Esophagus muscularis mucosa (tissue), 4 donors: ENCODE results near the gene OR10K2. TPM values are rescaled to one million over a fixed set of nuclear protein-coding genes. Genes with fewer than 3 reads are reported as not detected.

Experiments used
- DNase-seq: peaks from one replicate; pipeline ENCODE4 v3.0.0-alpha.2; 2017; ENCODE audit errors: extremely low spot score
- H3K27ac ChIP-seq, 4 donors: fragments of 200-600 bp; sonication (generic); replicated peaks in 1 of 4; 1 replicate in 3 of 4; 2 replicates in 1 of 4; pipeline ENCODE4 v1.5.1; 2016 to 2019; ENCODE audit warnings: mild to moderate bottlenecking in 1 of 4
- H3K27me3 ChIP-seq, 4 donors: fragments of 200-600 bp; sonication (generic); one replicate each; pipeline versions ENCODE4 v1.5.1 to v1.6.0; 2016 to 2019
- H3K36me3 ChIP-seq, 4 donors: fragments of 200-600 bp; sonication (generic); one replicate each; pipeline ENCODE4 v1.5.1; 2016 to 2019
- H3K4me1 ChIP-seq, 4 donors: fragments of 200-600 bp; sonication (generic); one replicate each; pipeline ENCODE4 v1.5.1; 2016 to 2019
- H3K4me3 ChIP-seq, 4 donors: fragments of 200-600 bp; sonication (generic); 1 replicate in 2 of 4; 2 replicates in 2 of 4; pipeline ENCODE4 v1.5.1; 2016 to 2019; ENCODE audit warnings: mild to moderate bottlenecking in 4 of 4, moderate library complexity in 1 of 4
- H3K9me3 ChIP-seq, 4 donors: fragments of 200-600 bp; sonication (generic); 1 replicate in 3 of 4; 2 replicates in 1 of 4; pipeline ENCODE4 v1.5.1; 2016 to 2019
- EP300 ChIP-seq: sonication (generic); formaldehyde crosslinking; IDR thresholded peaks from one replicate; pipeline ENCODE4 v1.6.1; 2017; ENCODE audit warnings: antibody characterized with exemption
- POLR2A ChIP-seq: fragments of 450-650 bp; IDR thresholded peaks from one replicate; pipeline ENCODE4 v1.6.1; 2017; ENCODE audit warnings: antibody characterized with exemption, moderate library complexity, mild to moderate bottlenecking, low read depth
- POLR2AphosphoS5 ChIP-seq, 2 donors: sonication (generic); formaldehyde crosslinking; IDR thresholded peaks; one replicate each; pipeline ENCODE4 v1.6.1; 2017; ENCODE audit warnings: antibody characterized with exemption in 2 of 2
- WGBS: methylation state at CpG from one replicate; pipeline ENCODE4 v1.1.5; 2018; 5-methylcytosine and 5-hydroxymethylcytosine counted together
- intact Hi-C: fragments of 100-400 bp; cut with DNase I; formaldehyde crosslinking; loops from one replicate; pipeline ENCODE4 v1.15.1; 2023
- total RNA-seq, 4 donors: library from RNA; depleted of rRNA; stranded (reverse); fragments of >200 nt; gene quantifications; one replicate each; pipeline versions ENCODE4 v1.1.0 to v1.2.1, GENCODE V29; 2016
- TF ChIP-seq, protein P1 (sequence below), 3 experiments: fragments of 200-600 bp in 2 of 3; fragments of 450-650 bp in 1 of 3; sonication (generic) in 2 of 3; IDR thresholded peaks; one replicate each; pipeline ENCODE4 v1.5.1; 2017 to 2019; ENCODE audit warnings: antibody characterized with exemption in 3 of 3, mild to moderate bottlenecking in 2 of 3, moderate library complexity in 1 of 3

Gene OR10K2, protein sequence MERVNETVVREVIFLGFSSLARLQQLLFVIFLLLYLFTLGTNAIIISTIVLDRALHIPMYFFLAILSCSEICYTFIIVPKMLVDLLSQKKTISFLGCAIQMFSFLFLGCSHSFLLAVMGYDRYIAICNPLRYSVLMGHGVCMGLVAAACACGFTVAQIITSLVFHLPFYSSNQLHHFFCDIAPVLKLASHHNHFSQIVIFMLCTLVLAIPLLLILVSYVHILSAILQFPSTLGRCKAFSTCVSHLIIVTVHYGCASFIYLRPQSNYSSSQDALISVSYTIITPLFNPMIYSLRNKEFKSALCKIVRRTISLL
- not detected for total RNA-seq

DNA sequence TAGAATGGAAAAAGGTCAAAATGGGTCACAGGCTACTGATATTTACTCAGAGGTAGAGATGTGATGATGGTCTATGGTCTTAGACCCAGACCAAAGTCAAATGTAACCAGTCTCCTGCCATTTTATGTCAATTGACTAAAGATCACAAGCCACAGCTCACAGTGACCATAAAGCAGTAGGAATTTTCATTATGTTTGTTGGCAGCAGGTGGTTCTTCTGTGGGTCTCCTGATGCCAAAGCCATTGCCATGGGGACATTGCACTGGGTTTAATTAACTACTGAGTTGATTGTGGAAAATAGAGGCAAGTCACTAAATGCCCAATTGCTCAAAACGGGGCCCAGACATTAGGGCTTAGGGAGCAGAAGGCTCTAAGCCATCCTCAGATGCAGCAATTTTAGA is at the start of gene OR10K2:
Gene OR10K2 (minus strand): TSS at position 101 of the 400 bp plus-strand sequence. CDS start 5,371 bp downstream, outside the sequence.
- TF ChIP-seq, protein P1, sequence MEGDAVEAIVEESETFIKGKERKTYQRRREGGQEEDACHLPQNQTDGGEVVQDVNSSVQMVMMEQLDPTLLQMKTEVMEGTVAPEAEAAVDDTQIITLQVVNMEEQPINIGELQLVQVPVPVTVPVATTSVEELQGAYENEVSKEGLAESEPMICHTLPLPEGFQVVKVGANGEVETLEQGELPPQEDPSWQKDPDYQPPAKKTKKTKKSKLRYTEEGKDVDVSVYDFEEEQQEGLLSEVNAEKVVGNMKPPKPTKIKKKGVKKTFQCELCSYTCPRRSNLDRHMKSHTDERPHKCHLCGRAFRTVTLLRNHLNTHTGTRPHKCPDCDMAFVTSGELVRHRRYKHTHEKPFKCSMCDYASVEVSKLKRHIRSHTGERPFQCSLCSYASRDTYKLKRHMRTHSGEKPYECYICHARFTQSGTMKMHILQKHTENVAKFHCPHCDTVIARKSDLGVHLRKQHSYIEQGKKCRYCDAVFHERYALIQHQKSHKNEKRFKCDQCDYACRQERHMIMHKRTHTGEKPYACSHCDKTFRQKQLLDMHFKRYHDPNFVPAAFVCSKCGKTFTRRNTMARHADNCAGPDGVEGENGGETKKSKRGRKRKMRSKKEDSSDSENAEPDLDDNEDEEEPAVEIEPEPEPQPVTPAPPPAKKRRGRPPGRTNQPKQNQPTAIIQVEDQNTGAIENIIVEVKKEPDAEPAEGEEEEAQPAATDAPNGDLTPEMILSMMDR (IDR thresholded peaks at IDR 0.05): no peak
- TF ChIP-seq POLR2AphosphoS5 (IDR thresholded peaks at IDR 0.05) (no peak), POLR2A (no peak), EP300 (no peak)
- no peak within 1 kb of the TSS for H3K27ac ChIP-seq
- peaks cover 0 to 11% (median 3%) of the 10 kb centered on the region in 4 donors for H3K9me3 ChIP-seq
- WGBS: 95% methylated on average over 1 of the region's 1 CpG
- DNase-seq: no peak
- no peak within 1 kb of the TSS for H3K4me3 ChIP-seq
- H3K36me3 ChIP-seq: no peaks in the 10 kb centered on the region
- intact Hi-C loops: no loop called here
- no peaks in the 10 kb centered on the region for H3K27me3 ChIP-seq
- H3K4me1 ChIP-seq: no peaks in the 10 kb centered on the region

DNA sequence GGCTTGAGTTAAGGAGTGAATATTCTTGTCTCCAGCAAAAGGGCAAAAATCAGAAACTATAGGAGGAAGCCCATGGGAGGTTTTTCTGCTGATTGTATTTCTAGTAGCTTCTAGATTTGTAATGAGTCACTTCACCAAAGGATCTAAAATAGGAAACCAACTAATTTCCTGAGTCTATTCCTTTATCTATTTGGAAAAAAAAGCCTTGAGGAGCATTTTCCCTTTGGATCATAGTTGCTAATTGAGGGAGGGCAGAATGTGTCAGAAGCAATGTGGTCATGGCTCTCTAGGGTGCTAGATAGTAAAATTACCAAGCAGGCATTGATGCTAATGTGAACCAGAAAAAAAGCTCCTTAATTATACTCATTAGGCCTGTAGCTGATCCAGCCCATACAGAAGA is 45.9 kb upstream of the OR10K2 start, which contains the start of gene OR10R2:
Gene OR10R2 (plus strand): TSS at position 301 of the 400 bp plus-strand sequence. CDS start 106 bp downstream, outside the sequence.
- no peak for TF ChIP-seq POLR2A
- TF ChIP-seq EP300: no peak
- no peak for TF ChIP-seq POLR2AphosphoS5 (IDR thresholded peaks at IDR 0.05)
- intact Hi-C loops: no loop called here
- DNase-seq: no peak
- no peak within 1 kb of the TSS for H3K4me3 ChIP-seq
- no peaks in the 10 kb centered on the region for H3K4me1 ChIP-seq
- no peaks in the 10 kb centered on the region for H3K9me3 ChIP-seq
- no peaks in the 10 kb centered on the region for H3K27me3 ChIP-seq
- H3K27ac ChIP-seq: no peak within 1 kb of the TSS
- H3K36me3 ChIP-seq: no peaks in the 10 kb centered on the region

DNA sequence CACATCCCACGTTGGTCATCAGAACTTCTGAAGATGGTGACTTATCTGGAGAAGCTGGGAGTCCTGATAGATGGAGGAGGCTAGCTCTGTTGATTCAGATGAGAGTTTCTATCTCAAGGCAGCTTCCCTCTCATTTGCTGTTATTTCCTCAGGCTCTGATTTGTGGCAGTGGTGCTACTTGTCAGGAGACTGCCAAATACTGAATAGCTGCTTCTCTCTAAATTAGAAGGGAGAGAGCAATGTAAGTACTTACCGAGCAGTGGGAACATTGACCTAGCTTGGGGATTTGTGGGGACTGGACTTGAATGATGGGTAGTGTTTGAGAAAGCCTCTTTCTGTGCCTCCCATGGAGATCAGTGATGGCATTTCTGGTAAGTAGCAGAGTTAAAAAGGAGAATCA is 35.5 kb upstream of the OR10K2 start, which contains the start of gene OR10K1:
Gene OR10K1 (plus strand): TSS at position 301 of the 400 bp plus-strand sequence. CDS start 3,728 bp downstream, outside the sequence.
- H3K9me3 ChIP-seq: no peaks in the 10 kb centered on the region
- no peaks in the 10 kb centered on the region for H3K36me3 ChIP-seq
- WGBS: 69% methylated on average over 2 of the region's 2 CpGs
- no peak within 1 kb of the TSS for H3K27ac ChIP-seq
- no peak within 1 kb of the TSS for H3K4me3 ChIP-seq
- no peaks in the 10 kb centered on the region for H3K27me3 ChIP-seq
- DNase-seq: no peak
- no peaks in the 10 kb centered on the region for H3K4me1 ChIP-seq
- TF ChIP-seq POLR2AphosphoS5 (IDR thresholded peaks at IDR 0.05): no peak
- no peak for TF ChIP-seq POLR2A
- TF ChIP-seq, protein P1 (IDR thresholded peaks at IDR 0.05): no peak
- no peak for TF ChIP-seq EP300
- intact Hi-C loops: no loop called here

DNA sequence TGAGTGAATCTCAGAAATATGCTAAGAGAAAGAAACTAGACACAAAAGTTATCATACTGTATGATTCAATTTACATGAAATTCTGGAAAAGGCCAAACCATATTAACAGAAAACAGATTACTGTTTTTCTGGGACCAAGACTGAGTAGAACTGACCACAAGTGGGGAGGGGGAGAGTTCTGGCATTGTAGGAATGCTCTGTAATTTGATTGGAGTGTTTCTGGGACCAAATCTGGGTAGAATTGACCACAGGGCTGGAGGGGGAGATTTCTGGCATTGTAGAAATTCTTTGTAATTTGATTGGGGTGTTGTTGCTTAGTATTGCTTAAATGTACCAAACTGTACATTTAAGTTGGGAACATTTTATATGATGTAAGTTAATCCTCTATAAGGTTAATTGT is 32.2 kb upstream of the OR10K2 start:
- no peaks in the 10 kb centered on the region for H3K36me3 ChIP-seq
- no peaks in the 10 kb centered on the region for H3K9me3 ChIP-seq
- H3K27ac ChIP-seq: no peak overlapping the region
- no peak overlapping the region for H3K4me3 ChIP-seq
- intact Hi-C loops: no loop called here
- no peak for DNase-seq
- no peak for TF ChIP-seq POLR2A
- no peak for TF ChIP-seq EP300
- TF ChIP-seq, protein P1 (IDR thresholded peaks at IDR 0.05): no peak
- TF ChIP-seq POLR2AphosphoS5 (IDR thresholded peaks at IDR 0.05): no peak
- H3K4me1 ChIP-seq: no peaks in the 10 kb centered on the region
- peaks cover 0 to 3% (median 0%) of the 10 kb centered on the region in 4 donors for H3K27me3 ChIP-seq

DNA sequence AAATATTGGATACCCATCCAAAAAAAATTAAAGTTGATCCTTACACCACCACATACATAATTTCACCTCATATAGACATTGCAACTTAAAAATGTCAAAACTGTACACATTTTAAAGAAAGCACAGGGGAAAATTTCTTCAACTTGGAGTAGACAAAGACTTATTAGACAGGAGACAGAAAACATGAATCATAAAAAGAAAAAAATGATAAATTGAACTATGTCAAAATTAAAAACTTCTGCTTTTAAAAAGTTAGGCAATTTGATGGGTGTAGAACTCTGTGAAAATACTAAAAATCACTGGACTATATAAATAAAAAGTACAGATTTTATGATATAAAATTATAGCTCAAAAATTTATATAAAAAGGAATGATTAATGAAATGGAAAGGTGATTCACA is 31.2 kb upstream of the OR10K2 start:
- DNase-seq: no peak
- peaks cover 0 to 2% (median under 1%) of the 10 kb centered on the region in 4 donors for H3K9me3 ChIP-seq
- no peaks in the 10 kb centered on the region for H3K4me1 ChIP-seq
- no peaks in the 10 kb centered on the region for H3K36me3 ChIP-seq
- no peak for TF ChIP-seq EP300
- TF ChIP-seq POLR2A: no peak
- no peak for TF ChIP-seq POLR2AphosphoS5 (IDR thresholded peaks at IDR 0.05)
- TF ChIP-seq, protein P1 (IDR thresholded peaks at IDR 0.05): no peak
- peaks cover 0 to 3% (median 0%) of the 10 kb centered on the region in 4 donors for H3K27me3 ChIP-seq
- no peak overlapping the region for H3K4me3 ChIP-seq
- H3K27ac ChIP-seq: no peak overlapping the region
- intact Hi-C loops: no loop called here
